Measurements from ENCODE around the gene ATXN7L1. TPM values are rescaled to one million over a fixed set of nuclear protein-coding genes. Genes with fewer than 3 reads are reported as not detected.

The ATXN7L1 gene, protein sequence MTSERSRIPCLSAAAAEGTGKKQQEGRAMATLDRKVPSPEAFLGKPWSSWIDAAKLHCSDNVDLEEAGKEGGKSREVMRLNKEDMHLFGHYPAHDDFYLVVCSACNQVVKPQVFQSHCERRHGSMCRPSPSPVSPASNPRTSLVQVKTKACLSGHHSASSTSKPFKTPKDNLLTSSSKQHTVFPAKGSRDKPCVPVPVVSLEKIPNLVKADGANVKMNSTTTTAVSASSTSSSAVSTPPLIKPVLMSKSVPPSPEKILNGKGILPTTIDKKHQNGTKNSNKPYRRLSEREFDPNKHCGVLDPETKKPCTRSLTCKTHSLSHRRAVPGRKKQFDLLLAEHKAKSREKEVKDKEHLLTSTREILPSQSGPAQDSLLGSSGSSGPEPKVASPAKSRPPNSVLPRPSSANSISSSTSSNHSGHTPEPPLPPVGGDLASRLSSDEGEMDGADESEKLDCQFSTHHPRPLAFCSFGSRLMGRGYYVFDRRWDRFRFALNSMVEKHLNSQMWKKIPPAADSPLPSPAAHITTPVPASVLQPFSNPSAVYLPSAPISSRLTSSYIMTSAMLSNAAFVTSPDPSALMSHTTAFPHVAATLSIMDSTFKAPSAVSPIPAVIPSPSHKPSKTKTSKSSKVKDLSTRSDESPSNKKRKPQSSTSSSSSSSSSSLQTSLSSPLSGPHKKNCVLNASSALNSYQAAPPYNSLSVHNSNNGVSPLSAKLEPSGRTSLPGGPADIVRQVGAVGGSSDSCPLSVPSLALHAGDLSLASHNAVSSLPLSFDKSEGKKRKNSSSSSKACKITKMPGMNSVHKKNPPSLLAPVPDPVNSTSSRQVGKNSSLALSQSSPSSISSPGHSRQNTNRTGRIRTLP
- 4.3 and 5.1 TPM in 2 replicates for total RNA-seq
- polyA plus RNA-seq (2012) = 3.4 TPM

GRCh38 chr7:105876091-105876963, at the start of gene ATXN7L1:
TSS of gene ATXN7L1 (minus strand) at chr7:105876599. CDS start at chr7:105876558, 41 bp downstream.
- peak; percentile 99 for DNase-seq (ENCODE audit: low read depth)

DNA sequence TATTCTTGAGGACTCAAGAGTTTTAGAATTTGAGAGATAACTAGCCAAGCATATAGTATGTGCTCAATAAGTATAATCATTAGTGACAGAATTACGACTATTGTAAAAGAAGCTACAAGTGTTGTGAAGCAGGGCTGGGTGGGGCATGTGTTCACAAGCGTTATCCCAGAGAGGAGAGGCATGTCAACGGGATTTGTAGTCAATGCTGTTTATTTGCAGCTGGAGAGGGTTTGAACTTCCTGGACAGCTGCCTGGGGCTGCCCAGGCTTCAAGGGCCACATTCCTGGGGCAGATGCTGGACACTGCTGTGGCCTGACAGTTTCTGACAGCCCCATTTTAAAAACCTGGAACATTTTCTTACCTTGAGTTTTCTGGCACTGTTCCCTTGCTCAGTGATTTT, 49.7 kb upstream of the ATXN7L1 start:
- DNase-seq (ENCODE audit: low read depth) = peak; percentile 49

DNA sequence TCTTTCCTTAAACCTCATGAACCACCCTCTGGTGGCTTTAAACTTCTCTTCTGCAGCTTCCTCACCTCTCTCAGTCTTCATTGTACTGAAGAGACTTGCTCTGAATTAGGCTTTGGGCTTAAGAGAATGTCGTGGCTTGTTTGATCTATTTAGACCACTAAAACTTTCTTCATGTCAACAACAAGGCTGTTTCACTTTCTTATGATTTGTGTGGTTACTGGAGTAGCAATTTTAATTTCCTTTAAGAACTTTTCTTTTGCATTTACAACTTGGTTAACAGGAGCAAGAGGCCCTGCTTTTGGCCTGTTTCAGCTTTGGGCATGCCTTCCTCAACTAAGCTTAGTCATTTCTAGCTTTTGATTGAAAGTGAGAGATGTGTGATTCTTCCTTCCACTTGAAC, 48.5 kb upstream of the ATXN7L1 start:
- no peak for DNase-seq (ENCODE audit: low read depth)

DNA sequence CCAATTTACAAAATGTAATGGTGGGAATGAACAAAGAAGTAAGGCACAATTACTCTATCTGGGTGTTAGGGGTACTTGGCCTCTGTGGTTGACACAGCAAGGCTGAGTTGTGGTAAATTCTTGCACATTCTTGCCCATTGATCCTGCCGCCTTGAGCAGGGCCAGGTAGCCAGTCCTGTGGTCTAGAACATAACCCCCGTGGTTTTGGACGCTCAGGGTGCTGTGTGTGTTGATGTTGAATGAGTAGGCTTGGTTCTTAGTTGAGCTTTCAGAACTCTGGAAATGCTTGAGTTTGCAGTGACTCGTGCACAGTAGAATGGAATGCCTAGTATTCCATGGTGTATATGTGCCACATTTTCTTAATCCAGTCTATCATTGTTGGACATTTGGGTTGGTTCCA, 44.4 kb upstream of the ATXN7L1 start:
- no peak for DNase-seq (ENCODE audit: low read depth)

DNA sequence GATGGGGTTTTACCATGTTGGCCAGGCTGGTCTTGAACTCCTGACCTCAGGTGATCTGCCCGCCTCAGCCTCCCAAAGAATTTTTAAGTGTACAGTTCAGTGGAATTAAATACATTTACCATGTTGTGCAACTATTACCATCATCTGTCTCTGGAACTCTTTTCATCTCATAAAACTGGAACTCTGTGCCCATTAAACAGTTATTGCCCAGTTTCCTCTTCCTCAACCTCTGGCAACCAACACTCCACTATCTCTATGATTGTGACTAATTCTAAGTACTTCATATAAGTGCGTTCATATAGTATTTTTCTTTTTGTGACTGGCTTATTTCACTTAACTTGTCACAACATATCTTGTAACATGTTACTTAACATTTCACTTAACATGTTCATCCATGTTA, 41.3 kb upstream of the ATXN7L1 start:
- DNase-seq (ENCODE audit: low read depth) = no peak

GRCh38 chr7:105916603-105917002, 40.2 kb upstream of the ATXN7L1 start:
- no peak for DNase-seq (ENCODE audit: low read depth)

GRCh38 chr7:105913947-105914346, 37.5 kb upstream of the ATXN7L1 start:
- DNase-seq (ENCODE audit: low read depth) = no peak

- no peak for DNase-seq (ENCODE audit: low read depth)
These were observed 35.7 kb upstream of the ATXN7L1 start for GRCh38 chr7:105911961-105912575.

DNA sequence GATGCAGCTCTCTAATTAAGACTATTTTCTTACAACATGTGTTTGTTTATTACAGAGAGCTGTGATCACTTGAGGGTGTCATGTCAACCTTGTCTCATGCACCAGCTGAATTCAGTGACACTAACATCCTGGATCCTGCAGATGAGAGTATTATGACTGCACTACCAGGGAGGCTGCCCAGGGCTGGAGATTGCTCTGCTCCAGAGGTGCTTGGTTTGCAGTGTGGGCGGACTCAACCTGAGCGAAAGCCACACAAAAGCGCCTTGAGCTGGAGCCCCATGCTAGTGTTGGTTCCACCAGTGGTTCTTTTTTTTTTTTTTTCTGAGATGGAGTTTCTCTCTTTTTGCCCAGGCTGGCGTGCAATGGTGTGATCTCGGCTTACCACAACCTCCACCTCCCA, 33.8 kb upstream of the ATXN7L1 start:
- DNase-seq (ENCODE audit: low read depth) = no peak

DNA sequence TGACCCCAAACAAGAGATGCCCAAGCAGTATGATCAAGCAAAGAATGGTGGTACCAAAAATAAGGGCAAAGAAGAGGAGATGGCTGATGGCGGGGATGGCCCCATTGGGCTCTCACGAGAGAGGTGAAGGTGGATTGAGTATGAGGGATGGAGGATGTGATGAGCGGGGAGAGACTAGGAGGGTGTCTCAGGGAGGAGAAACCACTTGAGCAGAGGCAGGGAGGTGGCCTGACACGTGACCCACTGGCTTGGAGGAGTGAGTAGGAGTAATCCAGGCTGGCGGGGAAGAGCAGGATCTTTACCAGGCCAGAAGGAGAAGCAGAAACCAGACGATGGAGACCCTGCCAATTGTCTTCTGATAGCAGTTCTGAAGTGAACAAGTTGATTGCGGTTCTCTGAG, 33.3 kb upstream of the ATXN7L1 start:
- no peak for DNase-seq (ENCODE audit: low read depth)

DNA sequence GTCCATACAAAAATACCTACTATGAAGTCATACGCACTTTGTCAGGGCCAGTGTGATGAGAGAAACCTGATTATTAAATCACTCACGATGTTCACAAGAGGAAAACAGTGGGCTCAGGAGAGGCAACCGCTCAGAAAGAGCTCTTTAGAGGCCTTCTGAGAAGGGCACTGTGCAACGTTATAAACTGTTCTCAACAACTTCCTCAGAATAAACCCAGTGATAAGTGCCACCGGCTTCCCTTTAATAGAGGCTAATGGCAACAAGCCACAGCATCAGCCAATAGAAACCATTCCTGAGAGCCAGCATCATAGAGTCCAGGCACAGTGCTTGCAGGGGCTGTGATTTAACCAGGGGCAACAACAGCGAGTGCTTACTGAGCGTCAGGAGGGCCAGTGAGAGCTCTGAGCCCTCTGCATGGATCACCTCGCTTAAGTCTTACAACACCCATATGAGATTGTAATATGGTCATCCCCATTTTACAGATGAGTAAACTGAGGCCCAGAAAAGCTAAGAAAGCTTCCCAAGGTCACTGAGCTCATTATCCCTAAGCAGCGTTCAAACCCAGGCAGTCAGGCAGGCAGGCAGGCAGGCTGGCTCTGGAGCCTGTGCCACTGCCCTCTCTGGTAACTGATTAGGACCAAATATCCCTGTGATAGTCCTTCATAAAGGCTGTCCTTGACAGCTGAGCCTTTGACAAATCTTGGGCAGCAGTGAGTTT, 30.9 kb upstream of the ATXN7L1 start:
- no peak for DNase-seq (ENCODE audit: low read depth)

GRCh38 chr7:105906695-105907094, 30.3 kb upstream of the ATXN7L1 start:
- peak; percentile 23 for DNase-seq (ENCODE audit: low read depth)

GRCh38 chr7:105905910-105906568, 29.6 kb upstream of the ATXN7L1 start:
- DNase-seq (ENCODE audit: low read depth) = no peak

- DNase-seq (ENCODE audit: low read depth) = no peak
These were observed 29.0 kb upstream of the ATXN7L1 start for GRCh38 chr7:105905209-105905909.

DNA sequence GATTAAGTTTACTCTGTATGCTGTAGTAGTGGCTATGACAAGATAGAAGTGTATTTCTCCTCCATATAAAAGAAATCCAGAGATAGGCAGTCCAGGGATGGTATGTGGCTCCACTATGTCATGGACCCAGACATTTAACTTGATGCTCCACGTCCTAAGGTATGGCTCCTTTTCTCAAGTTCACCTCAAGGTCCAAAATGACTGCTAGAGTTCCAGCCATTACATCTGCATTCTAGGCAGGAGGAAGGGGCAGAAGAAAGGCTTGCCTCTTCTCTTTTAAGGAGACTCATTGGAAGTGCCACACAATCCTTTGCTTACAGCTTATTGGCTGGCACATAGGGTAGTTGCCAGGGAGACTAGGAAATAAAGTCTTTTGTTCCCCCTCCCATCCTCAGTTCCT, 27.7 kb upstream of the ATXN7L1 start:
- DNase-seq (ENCODE audit: low read depth) = no peak

DNA sequence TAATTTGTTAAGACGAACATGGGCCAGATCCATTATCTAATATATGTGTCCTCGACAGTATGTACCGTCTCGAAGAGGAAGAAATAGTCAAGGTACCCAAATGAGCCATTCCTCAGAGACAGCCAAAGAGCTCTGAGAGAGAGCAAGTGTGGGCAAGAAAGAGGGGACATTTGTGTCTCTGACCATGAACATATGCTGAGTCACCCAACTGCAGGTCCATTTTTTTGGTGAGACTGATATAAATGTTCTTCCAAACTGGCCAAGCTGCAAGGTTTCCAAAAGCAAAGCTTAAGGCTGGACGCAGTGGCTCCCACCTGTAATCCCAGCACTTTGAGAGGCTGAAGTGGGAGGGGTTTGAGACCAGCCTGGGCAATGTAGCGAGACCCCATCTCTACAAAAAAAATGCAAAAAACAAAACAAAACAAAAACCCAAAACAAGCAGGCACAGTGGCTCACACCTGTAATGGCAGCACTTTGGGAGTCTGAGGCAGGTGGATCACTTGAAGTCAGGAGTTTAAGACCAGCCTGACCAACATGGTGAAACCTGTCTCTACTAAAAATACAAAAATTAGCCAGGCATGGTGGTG, 26.0 kb upstream of the ATXN7L1 start:
- DNase-seq (ENCODE audit: low read depth) = no peak

- no peak for DNase-seq (ENCODE audit: low read depth)
These were observed 21.6 kb upstream of the ATXN7L1 start for GRCh38 chr7:105897999-105898398.

DNA sequence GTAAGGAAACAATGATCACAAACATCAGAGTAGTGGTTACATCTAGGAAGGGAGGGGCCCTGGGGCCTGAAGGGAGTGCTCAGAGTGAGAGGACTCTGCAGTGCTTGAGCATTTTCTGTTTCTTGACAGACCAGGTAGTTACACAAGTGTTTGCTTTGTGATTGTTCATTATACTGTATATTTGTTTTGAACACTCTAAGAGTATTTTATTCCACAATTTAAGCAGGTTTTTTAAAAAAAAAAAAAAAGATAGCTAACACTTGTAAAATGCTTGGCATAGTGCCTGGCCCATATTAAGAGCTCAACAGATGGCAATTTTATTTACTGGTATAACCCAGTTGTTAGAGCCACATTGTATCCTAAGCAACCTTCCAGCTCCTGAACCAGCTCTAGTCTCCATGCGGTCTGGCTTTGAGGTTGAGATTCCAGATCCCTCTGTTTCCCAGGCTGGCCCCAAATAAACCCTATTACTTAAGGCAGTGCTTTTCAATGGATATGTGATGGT, 20.1 kb upstream of the ATXN7L1 start:
- DNase-seq (ENCODE audit: low read depth) = peak; percentile 88
